ENCODE results near the gene IGIP.

Gene IGIP

GRCh38 chr5:140157032-140157781 is 31.5 kb downstream of the IGIP start:
- TF ChIP-seq CEBPB (IDR thresholded peaks at IDR 0.05) (no peak), YY1 (IDR thresholded peaks at IDR 0.05; ENCODE audit: low read depth) (0 out of 2 replicates have a peak, but pooled peaks have one; percentile 17), RAD21 (IDR thresholded peaks at IDR 0.05; ENCODE audit: low read depth) (peak; percentile 97)

GRCh38 chr5:140159014-140159927 is 33.5 kb downstream of the IGIP start:
- no peak for TF ChIP-seq MAX (IDR thresholded peaks at IDR 0.05)
- TF ChIP-seq CEBPB (IDR thresholded peaks at IDR 0.05), result no peak
- TF ChIP-seq NFIC (IDR thresholded peaks at IDR 0.05), result no peak
- TF ChIP-seq TEAD4 (IDR thresholded peaks at IDR 0.05), result no peak
- no peak for TF ChIP-seq EGR1 (IDR thresholded peaks at IDR 0.05)
- TF ChIP-seq ZBTB7A (IDR thresholded peaks at IDR 0.05; ENCODE audit: low read depth), result no peak
- no peak for TF ChIP-seq REST (IDR thresholded peaks at IDR 0.05; ENCODE audit: low read depth)
- TF ChIP-seq YY1 (IDR thresholded peaks at IDR 0.05; ENCODE audit: low read depth), result no peak
- TF ChIP-seq RAD21 (IDR thresholded peaks at IDR 0.05; ENCODE audit: low read depth), result no peak

- TF ChIP-seq CREB1 (IDR thresholded peaks at IDR 0.05; ENCODE audit: low read depth) (no peak), ZBTB7A (IDR thresholded peaks at IDR 0.05; ENCODE audit: low read depth) (no peak), TAF1 (IDR thresholded peaks at IDR 0.05; ENCODE audit: low read depth) (no peak), REST (IDR thresholded peaks at IDR 0.05; ENCODE audit: low read depth) (no peak), EP300 (IDR thresholded peaks at IDR 0.05; ENCODE audit: borderline replicate concordance) (no peak), YY1 (IDR thresholded peaks at IDR 0.05; ENCODE audit: low read depth) (no peak), RAD21 (IDR thresholded peaks at IDR 0.05; ENCODE audit: low read depth) (no peak), NFIC (IDR thresholded peaks at IDR 0.05) (no peak), USF1 (IDR thresholded peaks at IDR 0.05) (no peak), CEBPB (IDR thresholded peaks at IDR 0.05) (no peak), MAX (IDR thresholded peaks at IDR 0.05) (no peak), TEAD4 (IDR thresholded peaks at IDR 0.05) (no peak), TCF12 (IDR thresholded peaks at IDR 0.05; ENCODE audit: low read depth) (no peak), EGR1 (IDR thresholded peaks at IDR 0.05) (no peak), FOXM1 (IDR thresholded peaks at IDR 0.05; ENCODE audit: borderline replicate concordance, low read depth) (no peak)
Observed at GRCh38 chr5:140162275-140162674, 36.5 kb downstream of the IGIP start.

- TF ChIP-seq ZBTB7A (IDR thresholded peaks at IDR 0.05; ENCODE audit: low read depth) (no peak), RAD21 (IDR thresholded peaks at IDR 0.05; ENCODE audit: low read depth) (no peak)
Observed at GRCh38 chr5:140162781-140163180, 37.0 kb downstream of the IGIP start.

GRCh38 chr5:140165101-140165922 is 39.6 kb downstream of the IGIP start:
- TF ChIP-seq EGR1 (IDR thresholded peaks at IDR 0.05) (no peak), USF1 (IDR thresholded peaks at IDR 0.05) (no peak), CEBPB (IDR thresholded peaks at IDR 0.05) (no peak), YY1 (IDR thresholded peaks at IDR 0.05; ENCODE audit: low read depth) (no peak), RAD21 (IDR thresholded peaks at IDR 0.05; ENCODE audit: low read depth) (no peak), TCF12 (IDR thresholded peaks at IDR 0.05; ENCODE audit: low read depth) (no peak), EP300 (IDR thresholded peaks at IDR 0.05; ENCODE audit: borderline replicate concordance) (no peak), TEAD4 (IDR thresholded peaks at IDR 0.05) (no peak), FOXM1 (IDR thresholded peaks at IDR 0.05; ENCODE audit: borderline replicate concordance, low read depth) (no peak), TAF1 (IDR thresholded peaks at IDR 0.05; ENCODE audit: low read depth) (no peak), MAX (IDR thresholded peaks at IDR 0.05) (no peak)

Data from Ishikawa (cell line).